ENCODE measurements around the gene PLEKHH2. TPM values are rescaled to one million over a fixed set of nuclear protein-coding genes. Genes with fewer than 3 reads are reported as not detected.

Gene PLEKHH2
- total RNA-seq, 1 donor from 2014 or later = 1.2 TPM

DNA sequence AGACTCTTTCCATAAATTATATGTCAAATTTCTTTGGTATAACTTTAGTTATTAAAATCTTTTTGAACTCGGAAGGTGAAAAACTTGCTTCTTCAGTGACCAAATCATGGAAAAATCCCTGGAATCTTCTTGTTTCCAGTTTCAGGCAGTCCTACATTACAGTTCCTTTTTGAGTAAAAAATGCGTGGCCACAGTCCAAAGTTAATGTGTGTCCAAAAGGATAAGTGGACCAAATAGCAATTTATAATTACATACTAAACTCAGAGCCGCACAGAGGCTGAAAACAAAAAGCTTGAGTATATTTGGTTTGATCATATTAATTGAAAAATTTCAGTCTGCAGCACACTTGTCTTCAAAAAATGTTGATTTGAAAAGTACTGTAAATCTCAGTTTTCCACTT is 108.4 kb downstream of the PLEKHH2 start:
- ATAC-seq (ENCODE audit: poor library complexity) (no peak), DNase-seq (no peak)
- intact Hi-C loops (cut with DNase I) = no loop called here

DNA sequence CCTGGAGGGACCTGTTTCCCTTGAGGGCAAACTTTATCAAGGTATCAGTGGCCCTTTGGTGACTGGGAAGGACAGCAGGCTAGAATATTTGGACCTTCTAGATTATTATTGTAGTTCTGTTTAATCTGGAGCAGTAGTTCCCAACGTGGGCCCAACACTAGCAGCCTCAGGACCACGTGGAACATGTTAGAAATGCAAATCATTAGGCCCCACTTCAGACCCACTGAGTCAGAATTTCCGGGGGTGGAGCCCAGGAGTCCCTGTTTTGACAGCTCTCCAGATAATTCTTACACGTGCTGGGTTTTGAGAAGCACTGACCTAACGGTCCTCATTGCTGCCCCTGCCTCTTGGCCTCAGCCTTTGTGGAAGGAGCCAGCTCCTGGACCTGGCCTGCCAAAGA is 111.3 kb downstream of the PLEKHH2 start:
- no peak for ATAC-seq (ENCODE audit: poor library complexity)
- intact Hi-C loops (cut with DNase I) = no loop called here
- DNase-seq = no peak

DNA sequence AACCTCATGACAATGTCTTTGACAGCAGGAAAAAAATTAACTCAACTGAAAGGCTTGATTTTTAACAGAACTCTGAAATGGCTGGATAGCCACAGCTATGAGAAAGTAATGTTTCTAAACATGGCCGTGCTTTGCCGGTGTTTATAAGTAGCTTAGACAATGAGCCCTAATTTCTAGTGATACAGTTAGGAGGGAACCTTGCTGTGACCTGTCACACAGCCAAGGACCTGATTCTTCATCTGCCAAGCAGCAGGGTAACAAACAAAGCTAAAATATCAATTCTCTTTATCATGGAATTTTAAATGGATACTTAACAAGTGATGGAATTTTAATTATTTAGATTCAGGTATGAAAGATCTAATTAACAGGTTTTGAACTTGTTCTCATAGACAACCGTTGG is 112.5 kb downstream of the PLEKHH2 start:
- DNase-seq = no peak
- intact Hi-C loops (cut with DNase I) = no loop called here
- ATAC-seq (ENCODE audit: poor library complexity) = no peak

DNA sequence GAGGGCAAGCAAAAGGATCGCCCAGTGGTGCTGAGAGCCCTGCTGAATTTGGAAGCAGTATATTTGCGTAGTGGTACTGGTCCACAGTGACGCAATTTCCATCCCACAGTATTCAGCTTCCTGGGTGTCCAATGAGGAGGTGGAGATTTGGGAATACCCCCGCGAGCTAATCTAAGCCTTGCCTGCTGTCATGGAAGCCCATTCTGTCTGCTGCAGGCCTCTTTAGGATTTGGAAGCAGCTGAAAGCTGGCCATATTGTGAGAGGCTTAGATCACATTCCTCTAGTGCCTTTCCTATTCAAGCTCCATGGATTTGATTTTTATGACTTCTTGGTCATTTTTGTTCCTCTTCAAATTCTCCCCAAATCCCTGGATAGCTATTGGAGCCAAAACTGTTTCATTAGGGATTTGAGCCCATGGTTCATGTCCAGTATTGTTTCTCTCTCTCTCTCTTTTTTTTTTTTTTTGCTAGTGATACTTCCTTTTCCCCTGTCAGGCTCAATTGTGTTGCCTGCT is 114.5 kb downstream of the PLEKHH2 start:
- ATAC-seq (ENCODE audit: poor library complexity) (no peak), DNase-seq (no peak)
- intact Hi-C loops (cut with DNase I) = no loop called here

DNA sequence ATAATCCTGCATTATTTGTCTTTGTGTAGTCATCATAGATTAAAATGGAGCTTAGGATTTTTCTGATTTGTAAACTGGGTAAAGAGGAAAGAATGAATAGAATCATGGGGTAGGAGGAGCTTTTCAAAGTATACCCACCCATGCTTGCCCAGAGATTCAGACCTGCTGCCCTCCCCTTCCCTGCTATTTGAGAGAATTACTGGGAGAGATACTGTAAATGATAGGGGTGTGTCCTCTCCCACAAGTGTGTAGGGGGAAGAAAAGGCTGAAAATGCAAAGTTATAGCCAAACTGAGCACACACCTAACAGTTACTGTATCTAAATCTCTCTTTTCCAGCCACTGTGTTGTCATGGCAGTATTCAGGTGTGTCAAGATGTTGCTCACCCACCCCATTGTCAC is 115.2 kb downstream of the PLEKHH2 start:
- ATAC-seq (ENCODE audit: poor library complexity) = no peak
- intact Hi-C loops (cut with DNase I) = no loop called here
- DNase-seq = no peak

DNA sequence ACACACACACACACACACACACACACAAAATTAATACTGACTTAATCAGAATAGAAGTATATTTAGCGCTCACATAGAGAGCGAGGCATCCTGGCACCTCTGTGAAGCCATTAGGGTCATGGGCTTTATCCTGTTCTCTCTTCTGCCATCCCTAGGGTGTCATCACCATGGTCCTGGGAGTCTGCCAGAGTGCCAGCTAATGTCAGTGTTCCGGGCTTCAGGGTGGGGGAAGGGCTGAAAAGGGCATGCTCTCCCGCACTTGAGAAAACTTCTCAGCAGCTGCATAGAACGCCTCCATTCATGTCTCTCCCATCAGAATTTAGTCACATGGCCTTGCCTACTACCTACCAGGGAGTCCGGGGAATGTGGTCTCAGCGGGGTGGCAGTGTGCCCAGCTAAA is 117.1 kb downstream of the PLEKHH2 start:
- DNase-seq (no peak), ATAC-seq (ENCODE audit: poor library complexity) (no peak)
- intact Hi-C loops (cut with DNase I) = no loop called here

DNA sequence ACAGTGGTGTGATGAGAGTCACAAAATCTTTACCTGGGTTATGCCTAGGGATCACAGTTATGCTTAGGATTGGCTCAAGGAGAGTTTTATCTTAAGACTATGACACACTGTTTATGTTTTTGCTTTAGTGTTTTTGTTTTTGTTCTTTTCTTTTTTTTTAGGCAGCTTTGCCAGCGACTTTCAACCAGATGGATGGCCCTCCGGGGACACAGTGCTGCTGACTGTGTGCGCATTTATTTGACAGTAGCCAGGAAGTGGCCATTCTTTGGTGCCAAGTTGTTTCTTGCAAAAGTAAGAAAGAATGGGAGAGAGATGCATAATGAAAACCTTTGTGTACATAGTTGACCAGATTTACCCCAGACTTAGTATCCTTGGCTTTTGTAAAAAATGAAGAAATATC is 121.7 kb downstream of the PLEKHH2 start:
- intact Hi-C loops (cut with DNase I) = no loop called here
- peak; percentile 38 for ATAC-seq (ENCODE audit: poor library complexity)
- peak; percentile 62 for DNase-seq

DNA sequence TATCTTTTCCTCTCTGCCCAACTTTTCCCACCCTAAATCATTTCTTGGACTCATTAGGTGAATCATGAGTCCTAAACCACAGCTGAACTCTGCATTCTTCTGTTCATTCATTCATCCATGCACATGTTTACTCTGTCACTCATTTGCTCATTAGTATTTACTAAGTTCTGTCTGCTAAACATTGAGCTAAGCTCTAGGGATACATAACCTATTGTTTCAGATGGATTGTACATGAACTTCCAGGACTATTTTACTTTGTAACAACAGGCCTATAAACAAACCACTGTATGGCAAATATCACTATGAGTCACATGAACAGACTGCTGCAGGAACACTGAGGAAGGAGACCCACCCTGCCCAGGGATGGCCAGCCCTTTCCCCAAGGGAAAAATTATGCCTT is 122.1 kb downstream of the PLEKHH2 start:
- no peak for DNase-seq
- intact Hi-C loops (cut with DNase I) = no loop called here
- ATAC-seq (ENCODE audit: poor library complexity) = no peak

DNA sequence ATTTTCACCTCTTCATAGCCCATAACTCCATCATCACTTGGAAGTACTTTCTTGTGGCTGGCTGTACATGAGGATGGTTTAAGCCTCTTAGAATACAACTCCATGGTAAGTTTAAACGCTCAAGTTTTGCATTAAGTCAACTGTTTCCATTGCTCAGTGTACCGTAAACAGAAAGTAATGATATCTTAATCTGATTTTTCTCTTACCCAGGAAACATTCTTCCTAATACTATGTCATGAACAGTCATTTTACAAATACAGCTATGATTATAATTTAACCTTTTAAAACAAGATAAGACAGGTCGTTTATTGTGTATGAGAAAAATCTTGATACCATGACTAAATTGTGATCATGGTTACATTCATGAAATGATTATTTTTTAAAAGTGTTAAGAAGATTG is 125.2 kb downstream of the PLEKHH2 start:
- DNase-seq = no peak
- ATAC-seq (ENCODE audit: poor library complexity) = no peak
- intact Hi-C loops (cut with DNase I) = no loop called here

DNA sequence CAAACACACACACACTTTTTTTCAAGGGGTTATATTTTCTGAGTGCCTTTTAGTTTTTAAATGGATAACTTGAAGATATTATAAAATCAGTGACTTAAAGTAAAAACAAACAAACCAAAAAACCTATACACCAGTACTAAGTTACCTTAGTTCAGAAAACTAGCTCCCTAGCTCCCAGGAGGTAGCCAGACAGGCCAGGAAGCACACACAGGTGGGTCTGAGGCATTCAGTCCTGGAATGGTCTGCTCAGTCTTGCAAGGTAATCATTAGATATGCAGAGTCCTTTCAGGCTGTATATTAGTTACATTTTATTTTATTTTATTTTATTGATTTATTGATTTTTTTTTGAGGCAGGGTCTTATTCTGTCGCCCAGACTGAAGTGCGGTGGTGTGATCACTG is 126.0 kb downstream of the PLEKHH2 start:
- ATAC-seq (ENCODE audit: poor library complexity) = no peak
- DNase-seq = no peak
- intact Hi-C loops (cut with DNase I) = no loop called here

DNA sequence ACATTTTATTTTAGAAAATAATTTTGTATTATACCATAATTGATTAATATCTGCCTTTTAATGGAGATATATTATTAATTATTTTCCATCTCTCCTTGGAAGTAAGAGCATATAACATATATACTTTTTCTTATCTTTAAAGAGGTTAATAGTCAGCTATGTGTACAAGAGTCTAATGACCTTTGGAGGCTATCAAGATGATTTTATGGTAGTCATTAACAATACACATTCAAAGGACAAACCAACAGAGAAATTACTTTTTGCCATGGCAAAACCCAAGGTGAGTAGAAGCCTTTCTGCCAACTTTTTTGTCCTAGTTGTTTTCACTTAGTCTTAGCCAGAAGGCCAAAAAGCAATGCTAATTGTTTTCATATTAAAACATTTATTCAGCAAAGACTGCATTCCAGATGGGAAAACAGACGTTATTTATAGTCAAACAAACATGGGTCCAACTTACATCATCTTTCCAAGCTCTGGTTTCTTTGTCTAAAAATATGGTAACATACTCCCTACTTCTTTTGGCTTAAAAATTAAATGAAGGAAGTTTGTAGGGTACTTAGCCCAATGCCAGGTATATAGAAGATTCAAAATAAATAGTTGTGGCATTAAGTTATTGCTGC is 127.1 kb downstream of the PLEKHH2 start:
- ATAC-seq (ENCODE audit: poor library complexity) = no peak
- intact Hi-C loops (cut with DNase I) = no loop called here
- DNase-seq = no peak

DNA sequence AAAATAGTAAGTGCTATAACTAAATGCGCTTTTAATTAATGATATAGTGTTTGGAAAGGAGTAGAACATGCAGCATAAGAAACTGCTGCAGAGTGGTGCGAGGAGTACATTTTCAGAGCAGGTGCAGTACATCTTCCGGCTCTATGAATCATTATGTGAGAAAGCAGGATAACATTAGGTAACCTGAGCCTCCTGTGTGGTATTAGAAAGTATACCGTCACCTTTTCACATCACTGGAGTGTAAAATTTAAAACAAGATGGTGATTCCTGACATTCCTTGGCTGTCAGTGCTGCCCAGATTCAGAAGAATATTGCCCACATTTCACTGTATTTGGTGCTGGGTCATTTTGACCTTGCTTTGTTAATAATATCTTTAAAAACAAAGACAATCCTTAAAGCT is 128.9 kb downstream of the PLEKHH2 start:
- DNase-seq = no peak
- intact Hi-C loops (cut with DNase I) = no loop called here
- ATAC-seq (ENCODE audit: poor library complexity) = no peak

DNA sequence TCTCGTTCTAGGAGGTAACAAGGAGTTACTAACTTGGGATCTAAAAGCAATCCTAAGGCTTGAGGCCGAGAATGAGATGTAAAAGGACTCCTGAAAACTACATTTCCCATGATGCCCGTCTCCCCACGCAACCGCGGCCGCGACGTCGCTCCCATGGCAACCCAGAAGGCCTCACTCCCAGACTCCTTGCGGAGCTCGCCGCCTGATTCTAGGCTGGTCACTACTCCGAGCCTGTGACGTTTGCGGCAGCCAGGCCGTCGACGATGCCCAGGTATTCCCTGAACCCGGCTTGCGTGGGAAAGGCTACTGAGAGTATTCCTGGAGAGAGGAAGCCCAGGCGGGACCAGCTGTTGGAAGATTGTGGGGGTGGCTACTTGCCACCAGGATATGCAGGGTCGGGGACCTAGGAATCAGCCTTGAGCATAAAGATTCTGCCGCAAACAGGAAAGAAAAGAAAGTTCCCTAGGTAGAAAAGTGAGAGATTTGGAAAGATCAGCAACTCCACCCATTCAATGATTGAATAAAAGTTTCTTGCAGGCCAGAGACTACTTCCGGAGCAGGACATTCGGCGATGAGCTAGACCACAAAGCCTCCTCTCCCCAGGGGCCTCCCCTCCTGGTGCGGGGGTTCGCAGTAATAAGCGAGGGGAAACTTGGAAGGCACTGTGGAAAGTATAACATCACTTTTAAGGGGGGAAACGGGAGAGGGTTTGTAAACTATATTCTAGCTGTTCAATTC is 137.0 kb downstream of the PLEKHH2 start, which contains the start of gene DYNC2LI1:
DYNC2LI1 (plus strand) TSS at position 164 of the 738 bp plus-strand sequence; CDS start at position 264, 100 bp downstream.
- ATAC-seq (ENCODE audit: poor library complexity) (peak; percentile 99), DNase-seq (peak; percentile 94)
- intact Hi-C loops (cut with DNase I) = no loop called here

DNA sequence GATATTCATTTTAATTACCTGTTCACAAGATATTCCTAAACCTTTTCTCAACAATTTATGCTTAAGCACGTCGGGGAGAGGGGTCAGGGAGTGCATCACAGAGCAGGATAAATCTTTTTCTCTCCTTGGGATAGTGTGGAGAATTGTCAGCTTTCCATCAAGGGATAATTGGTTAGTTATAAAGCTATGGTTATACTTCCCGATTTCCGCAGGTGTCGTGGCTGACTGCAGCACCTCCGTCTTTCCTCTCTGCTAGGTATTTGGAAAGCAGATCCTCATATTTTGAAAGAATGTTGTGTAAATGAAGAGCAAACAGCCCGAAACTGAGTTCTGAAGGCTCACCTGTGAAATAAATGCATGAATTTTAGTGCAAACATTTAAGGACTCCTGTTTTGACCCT is 137.6 kb downstream of the PLEKHH2 start:
- intact Hi-C loops (cut with DNase I) = no loop called here
- ATAC-seq (ENCODE audit: poor library complexity) = no peak

DNA sequence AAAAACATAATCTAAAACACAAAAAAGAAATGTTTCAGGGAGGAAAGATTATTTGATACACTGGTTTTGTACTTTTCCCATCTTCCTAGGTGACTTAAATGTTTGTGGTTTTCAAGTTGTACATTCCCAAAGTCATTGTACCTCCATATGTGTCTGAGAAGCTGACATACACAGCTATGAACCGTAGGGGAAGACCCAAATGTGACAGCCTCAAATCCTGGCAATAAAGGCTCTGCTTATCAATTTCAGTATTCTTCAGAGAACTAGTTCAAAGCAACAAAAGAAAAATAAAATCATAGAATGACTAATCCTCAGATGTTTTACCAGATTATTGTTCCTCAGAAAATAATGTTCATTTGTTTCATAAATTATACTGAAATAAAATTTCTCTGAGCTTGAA is 139.3 kb downstream of the PLEKHH2 start:
- intact Hi-C loops (cut with DNase I) = no loop called here

More for the DNA sequence above, 137.6 kb downstream of the PLEKHH2 start:
- DNase-seq = no peak

DNA sequence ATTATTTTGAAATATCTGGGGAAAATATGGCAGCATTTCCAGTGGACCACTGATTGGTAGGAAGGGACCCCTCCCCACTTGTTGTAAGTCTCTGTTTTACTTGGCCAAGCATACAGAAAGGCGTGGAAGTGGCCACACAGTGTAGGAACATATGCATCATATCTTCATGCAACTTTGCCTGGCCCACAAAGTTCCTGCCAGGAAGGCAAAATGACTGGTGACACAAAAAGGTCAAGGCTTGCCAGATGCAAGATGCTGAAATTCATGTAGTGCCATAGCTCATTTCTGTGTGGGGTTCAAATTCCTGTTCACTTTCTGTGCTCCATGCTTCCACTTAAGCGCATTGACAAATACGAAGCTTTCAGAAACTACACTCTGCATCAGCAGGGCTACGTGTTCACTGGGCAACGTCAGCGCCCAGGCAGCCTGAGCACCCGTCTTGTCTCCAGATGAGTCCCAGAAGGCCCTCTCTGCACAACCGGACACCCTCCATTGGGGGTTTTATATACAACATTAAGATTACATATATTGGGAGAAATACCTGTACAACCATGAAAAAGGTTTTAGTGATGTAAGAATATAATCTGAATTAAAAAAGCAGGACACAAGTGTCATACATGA is 140.4 kb downstream of the PLEKHH2 start:
- intact Hi-C loops (cut with DNase I) = no loop called here
- no peak for ATAC-seq (ENCODE audit: poor library complexity)
- no peak for DNase-seq

More for the DNA sequence above, 139.3 kb downstream of the PLEKHH2 start:
- ATAC-seq (ENCODE audit: poor library complexity) (no peak), DNase-seq (no peak)

DNA sequence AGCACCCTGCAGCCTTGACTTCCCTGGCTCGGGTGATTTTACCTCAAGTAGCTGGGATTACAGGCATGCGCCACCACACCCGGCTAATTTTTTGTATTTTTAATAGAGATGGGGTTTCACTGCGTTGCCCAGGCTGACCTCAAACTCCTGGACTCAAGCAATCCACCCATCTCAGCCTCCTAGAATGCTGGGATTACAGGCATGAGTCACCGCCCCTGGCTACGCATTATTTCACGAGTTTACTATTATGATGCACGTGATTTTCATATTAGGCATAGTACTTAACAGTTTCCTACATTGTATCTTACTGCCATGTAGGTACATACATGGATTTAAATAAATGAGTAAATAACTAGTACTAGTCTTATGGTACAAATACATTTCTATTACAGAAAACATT is 141.2 kb downstream of the PLEKHH2 start:
- ATAC-seq (ENCODE audit: poor library complexity) (no peak), DNase-seq (no peak)
- intact Hi-C loops (cut with DNase I) = no loop called here

DNA sequence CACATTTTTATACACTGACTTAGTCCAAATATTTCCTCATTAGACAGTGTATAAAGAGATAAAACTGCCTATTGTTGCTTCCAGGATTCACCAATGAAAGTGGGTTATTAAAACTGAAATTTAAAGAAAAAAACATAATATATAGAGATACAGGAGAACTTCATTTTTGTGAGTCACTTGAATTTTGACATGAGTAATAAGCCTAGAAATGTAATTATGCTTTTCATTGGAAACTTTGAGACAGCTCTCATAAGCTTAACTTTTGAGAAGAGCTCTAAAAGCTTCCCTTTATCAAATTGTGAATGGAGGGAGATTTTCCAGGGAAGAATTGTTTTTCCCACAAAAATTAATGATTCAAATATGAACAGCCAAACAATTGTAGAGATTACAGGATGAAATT is 150.8 kb downstream of the PLEKHH2 start:
- ATAC-seq (ENCODE audit: poor library complexity) = no peak
- intact Hi-C loops (cut with DNase I) = no loop called here
- DNase-seq = no peak

DNA sequence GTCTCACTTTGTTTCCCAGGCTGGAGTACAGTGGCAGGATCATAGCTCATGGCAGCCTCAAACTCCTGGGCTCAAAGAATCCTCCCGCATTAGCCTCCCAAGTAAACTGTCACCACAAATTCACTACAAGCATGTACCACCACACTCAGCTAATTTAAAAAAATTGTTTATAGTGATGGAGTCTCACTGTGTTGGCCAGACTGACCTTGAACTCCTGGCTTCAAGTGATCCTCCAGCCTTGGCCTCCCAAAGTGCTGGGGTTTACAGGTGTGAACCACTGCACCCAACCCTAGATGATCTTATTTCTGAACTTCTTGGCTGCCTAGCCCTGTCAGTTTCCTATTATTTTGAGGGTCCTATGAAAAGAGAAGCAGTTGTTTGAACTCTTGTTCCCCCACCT is 151.6 kb downstream of the PLEKHH2 start:
- ATAC-seq (ENCODE audit: poor library complexity) (no peak), DNase-seq (no peak)
- intact Hi-C loops (cut with DNase I) = no loop called here

DNA sequence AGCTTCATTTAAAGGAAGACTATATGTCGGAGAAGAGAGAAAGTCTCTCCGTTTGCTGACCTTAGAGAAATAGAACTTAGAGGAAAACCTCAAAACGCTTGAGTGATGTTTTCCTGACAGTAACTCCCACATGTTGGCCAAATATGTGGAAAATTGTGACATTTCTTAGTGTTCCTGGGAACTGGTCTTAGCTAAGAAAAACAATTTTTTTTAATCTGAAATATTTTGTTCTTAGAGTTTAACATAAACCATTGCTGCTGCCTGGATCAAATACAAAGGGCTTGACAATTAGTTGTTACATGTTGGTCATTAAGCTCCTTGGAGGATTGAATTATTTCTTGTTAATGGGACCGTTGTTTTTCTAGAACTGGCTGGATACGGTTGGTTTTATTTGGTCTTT is 153.1 kb downstream of the PLEKHH2 start:
- ATAC-seq (ENCODE audit: poor library complexity) (no peak), DNase-seq (no peak)
- intact Hi-C loops (cut with DNase I) = no loop called here
